Astrocyte of the cerebellum (primary cell): ENCODE measurements around the gene NACA2.

Experiments used
- DNase-seq: peaks from one replicate; pipeline ENCODE4 v3.0.0-alpha.2; 2011; ENCODE audit warnings: low read depth
- H3K4me3 ChIP-seq: 2 replicates; pipeline ENCODE4 v1.5.1; 2011; ENCODE audit warnings: mild to moderate bottlenecking, low read depth, low read length, moderate library complexity
- in situ Hi-C: cut with HindIII; loops from 2 replicates; pipeline ENCODE4 v1.10.0; 2017; ENCODE audit warnings: low sequenced_read_pairs
- TF ChIP-seq, protein P1 (sequence below): IDR thresholded peaks from 2 replicates; pipeline ENCODE4 v1.5.1; 2012; ENCODE audit warnings: low read length, low read depth, moderate library complexity, mild to moderate bottlenecking; ENCODE audit errors: missing control alignments

Gene NACA2

GRCh38 chr17:61611323-61611722 lies 20.3 kb upstream of the NACA2 start:
- in situ Hi-C loops: no loop called here
- TF ChIP-seq, protein P1, sequence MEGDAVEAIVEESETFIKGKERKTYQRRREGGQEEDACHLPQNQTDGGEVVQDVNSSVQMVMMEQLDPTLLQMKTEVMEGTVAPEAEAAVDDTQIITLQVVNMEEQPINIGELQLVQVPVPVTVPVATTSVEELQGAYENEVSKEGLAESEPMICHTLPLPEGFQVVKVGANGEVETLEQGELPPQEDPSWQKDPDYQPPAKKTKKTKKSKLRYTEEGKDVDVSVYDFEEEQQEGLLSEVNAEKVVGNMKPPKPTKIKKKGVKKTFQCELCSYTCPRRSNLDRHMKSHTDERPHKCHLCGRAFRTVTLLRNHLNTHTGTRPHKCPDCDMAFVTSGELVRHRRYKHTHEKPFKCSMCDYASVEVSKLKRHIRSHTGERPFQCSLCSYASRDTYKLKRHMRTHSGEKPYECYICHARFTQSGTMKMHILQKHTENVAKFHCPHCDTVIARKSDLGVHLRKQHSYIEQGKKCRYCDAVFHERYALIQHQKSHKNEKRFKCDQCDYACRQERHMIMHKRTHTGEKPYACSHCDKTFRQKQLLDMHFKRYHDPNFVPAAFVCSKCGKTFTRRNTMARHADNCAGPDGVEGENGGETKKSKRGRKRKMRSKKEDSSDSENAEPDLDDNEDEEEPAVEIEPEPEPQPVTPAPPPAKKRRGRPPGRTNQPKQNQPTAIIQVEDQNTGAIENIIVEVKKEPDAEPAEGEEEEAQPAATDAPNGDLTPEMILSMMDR: no peak
- DNase-seq: no peak
- no peak overlapping the region for H3K4me3 ChIP-seq

- H3K4me3 ChIP-seq: no peak overlapping the region
- no peak for DNase-seq
- TF ChIP-seq, protein P1: no peak
- in situ Hi-C loops: no loop called here
These were observed 14.7 kb upstream of the NACA2 start for GRCh38 chr17:61605692-61606091.

DNA sequence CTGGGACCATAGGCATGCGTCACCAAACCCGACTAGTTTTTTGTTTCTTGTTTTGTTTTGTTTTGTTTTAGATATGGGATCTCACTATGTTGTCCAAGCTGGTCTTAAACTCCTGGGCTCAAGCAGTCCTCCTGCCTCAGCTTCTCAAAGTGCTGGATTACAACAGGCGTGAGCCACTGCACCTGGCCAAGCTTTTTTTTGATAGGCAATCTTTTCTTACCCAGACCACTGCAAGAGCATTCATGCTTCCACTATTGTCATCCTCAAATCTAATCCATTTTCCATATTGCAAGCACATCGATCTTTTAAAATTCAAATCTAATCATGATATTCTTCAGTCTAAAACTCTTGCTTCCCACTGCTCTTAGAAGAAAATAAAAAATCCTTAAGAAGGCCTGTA lies 10.3 kb upstream of the NACA2 start:
- TF ChIP-seq, protein P1: no peak
- H3K4me3 ChIP-seq: no peak overlapping the region
- DNase-seq: no peak
- in situ Hi-C loops: no loop called here

DNA sequence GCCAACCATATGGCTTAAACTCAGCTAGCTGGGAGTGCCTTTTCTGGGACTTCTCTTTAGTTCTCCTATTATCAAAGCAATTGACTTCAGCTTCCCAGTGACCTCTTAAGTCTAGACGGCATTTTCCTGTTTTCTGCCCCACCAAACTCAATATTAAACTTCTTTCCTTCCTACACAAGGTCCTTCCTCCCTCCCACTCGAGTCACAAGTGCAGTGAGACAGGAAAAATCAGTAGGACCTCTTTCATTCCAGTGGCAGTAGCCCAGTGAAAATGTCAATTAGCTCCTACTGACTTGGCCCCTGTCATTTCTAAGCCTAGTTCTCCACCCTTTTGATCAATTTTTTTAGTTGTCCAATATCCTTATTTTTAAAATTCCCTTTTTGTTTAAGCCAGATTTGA lies 9.6 kb upstream of the NACA2 start:
- no peak overlapping the region for H3K4me3 ChIP-seq
- in situ Hi-C loops: no loop called here
- no peak for DNase-seq
- TF ChIP-seq, protein P1: no peak

- DNase-seq: no peak
- in situ Hi-C loops: no loop called here
- H3K4me3 ChIP-seq: no peak overlapping the region
- TF ChIP-seq, protein P1: no peak
These were observed 8.6 kb upstream of the NACA2 start for GRCh38 chr17:61599608-61600007.

GRCh38 chr17:61598014-61598413 lies 7.0 kb upstream of the NACA2 start:
- no peak overlapping the region for H3K4me3 ChIP-seq
- in situ Hi-C loops: no loop called here
- no peak for DNase-seq
- TF ChIP-seq, protein P1: no peak

- in situ Hi-C loops: no loop called here
- H3K4me3 ChIP-seq: no peak overlapping the region
- TF ChIP-seq, protein P1: no peak
- DNase-seq: no peak
These were observed 6.6 kb upstream of the NACA2 start for GRCh38 chr17:61597607-61598006.
